IPS-18c (cell line): ENCODE results near the gene SLC22A9.
"Not testable (repeated sequence)": the region's sequence is repeated elsewhere in the genome, so short reads cannot be mapped to it uniquely, and the experiment has no call there.

Source experiments
- H3K4me3 ChIP-seq: 2 replicates; pipeline ENCODE4 v1.7.0; 2013; ENCODE audit warnings: low read depth, mild to moderate bottlenecking, low read length, moderate library complexity; ENCODE audit not compliant: insufficient read depth
- H3K9me3 ChIP-seq: one replicate; pipeline ENCODE4 v1.6.1; 2013; ENCODE audit warnings: mild to moderate bottlenecking, low read length, moderate library complexity; ENCODE audit not compliant: control insufficient read depth, insufficient read depth

Gene SLC22A9

DNA sequence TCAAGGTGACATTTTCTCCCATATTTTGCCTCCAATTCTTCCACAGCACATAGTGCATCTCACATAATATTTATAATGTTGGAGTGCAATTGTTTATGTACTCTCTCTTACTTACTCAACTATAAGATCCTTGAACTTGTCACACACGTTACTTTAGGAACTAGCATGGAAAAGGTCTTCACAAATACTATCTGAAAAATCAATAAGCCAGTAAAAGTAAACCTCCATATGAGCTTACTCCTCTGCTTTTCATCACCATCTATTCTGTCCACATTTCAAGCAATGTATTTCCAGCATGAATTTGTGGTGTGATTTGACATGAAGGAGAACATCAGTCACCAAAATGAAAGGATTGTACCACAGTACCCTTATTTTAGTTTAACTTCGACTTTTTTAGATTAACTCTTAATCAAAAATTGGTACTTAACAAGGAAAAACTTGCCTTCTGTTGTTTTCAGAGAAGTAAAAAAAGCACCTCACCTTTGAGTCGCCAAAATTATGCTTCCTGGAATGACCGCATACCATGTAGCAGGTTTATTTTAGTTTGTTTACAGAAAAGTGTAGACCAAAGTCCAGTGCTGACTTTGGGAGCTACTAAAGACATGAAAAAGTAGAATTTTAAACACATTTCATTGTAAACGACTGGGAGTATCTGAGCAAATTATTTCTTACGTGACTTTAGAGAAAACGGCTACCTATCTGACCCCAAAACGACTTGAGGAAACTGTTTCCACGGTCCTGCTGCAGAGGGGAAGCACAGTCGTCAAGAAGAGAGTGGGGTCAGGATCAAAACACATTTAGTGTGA, at the start of gene SLC22A9:
Gene SLC22A9, plus strand, starts transcription at position 621 of the 806 bp plus-strand sequence. CDS start 272 bp downstream, outside the sequence.
- no peak within 1 kb of the TSS for H3K4me3 ChIP-seq
- no peaks in the 10 kb centered on the region for H3K9me3 ChIP-seq

DNA sequence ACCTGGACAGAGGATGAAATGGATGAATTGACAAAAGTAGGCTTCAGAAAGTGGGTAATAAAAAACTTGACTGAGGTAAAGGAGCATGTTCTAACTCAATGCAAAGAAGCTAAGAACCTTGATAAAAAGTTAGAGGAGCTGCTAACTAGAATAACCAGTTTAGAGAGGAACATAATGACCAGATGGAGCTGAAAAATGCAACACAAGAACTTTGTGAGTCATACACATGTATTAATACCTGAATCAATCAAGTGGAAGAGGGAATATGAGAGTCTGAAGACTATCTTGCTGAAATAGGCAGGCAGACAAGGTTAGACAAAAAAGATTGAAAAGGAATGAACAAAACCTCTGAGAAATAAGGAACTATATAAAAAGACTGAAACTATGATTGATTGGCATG, 47.9 kb upstream of the SLC22A9 start:
- H3K4me3 ChIP-seq = no peak overlapping the region
- H3K9me3 ChIP-seq = peaks cover 2% of the 10 kb centered on the region

DNA sequence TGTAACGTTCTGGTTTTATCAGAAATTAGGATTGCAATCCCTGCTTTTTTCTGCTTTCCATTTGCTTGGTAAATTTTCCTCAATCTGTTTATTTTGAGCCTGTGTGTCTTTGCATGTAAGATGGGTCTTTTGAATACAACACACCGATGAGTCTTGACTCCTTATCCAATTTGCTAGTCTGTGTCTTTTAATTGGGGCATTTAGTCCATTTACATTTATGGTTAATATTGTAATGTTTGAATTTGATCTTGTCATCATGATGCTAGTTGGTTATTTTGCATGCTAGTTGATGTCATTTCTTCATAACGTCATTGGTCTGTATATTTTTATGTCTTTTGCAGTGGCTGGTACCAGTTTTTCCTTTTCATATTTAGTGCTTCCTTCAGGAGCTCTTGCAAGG, 34.5 kb upstream of the SLC22A9 start:
- H3K4me3 ChIP-seq = not testable (repeated sequence)

GRCh38 chr11:63337070-63337469, 32.5 kb upstream of the SLC22A9 start:
- Histone ChIP-seq H3K4me3 (no peak overlapping the region), H3K9me3 (peaks cover 3% of the 10 kb centered on the region)

More for the DNA sequence above, 34.5 kb upstream of the SLC22A9 start:
- not testable (repeated sequence) for H3K9me3 ChIP-seq

DNA sequence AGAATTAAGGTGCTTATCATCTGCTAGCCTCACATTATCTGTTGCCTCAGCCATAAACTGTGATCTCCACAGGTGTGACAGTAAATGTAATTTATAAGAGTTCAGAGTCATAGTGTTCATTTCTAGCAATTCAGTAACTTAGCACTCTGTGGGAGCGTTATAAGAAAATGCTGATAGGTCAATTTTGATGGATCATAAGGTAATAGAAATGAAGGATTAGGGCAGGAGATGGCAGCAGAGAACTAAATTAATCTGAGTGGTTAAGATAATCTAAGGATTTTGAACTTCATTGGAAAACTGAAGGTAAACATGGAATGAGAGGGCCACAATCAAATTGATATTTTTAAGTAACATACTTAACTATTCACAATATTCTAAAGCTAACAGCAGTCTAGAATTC, 26.5 kb upstream of the SLC22A9 start:
- H3K9me3 ChIP-seq = no peaks in the 10 kb centered on the region
- H3K4me3 ChIP-seq = no peak overlapping the region

DNA sequence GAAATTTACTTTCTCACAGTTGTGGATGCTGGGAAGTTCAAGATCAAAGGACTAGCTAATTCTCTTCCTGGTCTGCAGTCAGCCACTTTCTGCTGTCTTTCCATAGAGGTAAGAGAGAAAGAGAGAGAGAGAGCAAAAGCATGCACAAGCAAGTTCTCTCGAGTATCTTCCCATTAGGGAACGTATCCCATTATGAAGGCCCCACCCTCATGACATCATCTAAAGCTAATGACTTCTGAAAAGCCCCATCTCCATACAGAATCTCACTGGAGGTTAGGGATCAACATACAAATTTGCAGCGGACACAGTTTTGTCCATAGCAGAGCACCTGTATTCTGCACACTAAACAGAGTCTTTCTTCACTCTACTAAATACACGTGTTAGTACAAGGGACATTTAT, 17.4 kb upstream of the SLC22A9 start:
- H3K4me3 ChIP-seq = no peak overlapping the region
- H3K9me3 ChIP-seq = no peaks in the 10 kb centered on the region

DNA sequence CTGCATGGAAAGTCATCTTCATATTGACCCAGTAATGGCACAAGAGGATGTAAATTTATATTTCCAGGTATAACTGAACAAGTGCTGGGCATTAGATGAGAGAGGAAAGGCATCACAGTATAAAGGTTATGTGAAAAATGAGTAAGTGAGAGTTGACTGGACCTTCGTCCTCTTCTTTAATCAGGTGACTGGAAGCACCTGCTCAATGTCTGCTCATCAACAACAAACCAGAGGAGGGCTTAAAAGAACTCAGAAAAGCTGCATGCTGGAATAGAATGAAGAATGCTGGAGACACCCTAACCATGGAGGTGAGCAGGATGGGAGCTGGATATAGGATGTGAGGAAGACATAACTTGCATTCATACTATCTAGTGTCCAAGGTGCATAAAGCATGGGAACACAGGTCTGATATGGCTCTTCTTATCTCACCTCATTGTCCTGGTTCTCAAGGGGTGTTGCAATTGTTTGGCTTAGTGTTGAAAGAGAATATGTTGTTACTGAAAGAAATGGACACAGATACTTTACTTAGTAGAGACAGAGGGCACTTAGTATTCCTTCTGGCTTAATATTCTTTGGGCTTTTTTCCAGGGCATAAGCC, 7.3 kb upstream of the SLC22A9 start:
- Histone ChIP-seq H3K9me3 (no peaks in the 10 kb centered on the region), H3K4me3 (no peak overlapping the region)

DNA sequence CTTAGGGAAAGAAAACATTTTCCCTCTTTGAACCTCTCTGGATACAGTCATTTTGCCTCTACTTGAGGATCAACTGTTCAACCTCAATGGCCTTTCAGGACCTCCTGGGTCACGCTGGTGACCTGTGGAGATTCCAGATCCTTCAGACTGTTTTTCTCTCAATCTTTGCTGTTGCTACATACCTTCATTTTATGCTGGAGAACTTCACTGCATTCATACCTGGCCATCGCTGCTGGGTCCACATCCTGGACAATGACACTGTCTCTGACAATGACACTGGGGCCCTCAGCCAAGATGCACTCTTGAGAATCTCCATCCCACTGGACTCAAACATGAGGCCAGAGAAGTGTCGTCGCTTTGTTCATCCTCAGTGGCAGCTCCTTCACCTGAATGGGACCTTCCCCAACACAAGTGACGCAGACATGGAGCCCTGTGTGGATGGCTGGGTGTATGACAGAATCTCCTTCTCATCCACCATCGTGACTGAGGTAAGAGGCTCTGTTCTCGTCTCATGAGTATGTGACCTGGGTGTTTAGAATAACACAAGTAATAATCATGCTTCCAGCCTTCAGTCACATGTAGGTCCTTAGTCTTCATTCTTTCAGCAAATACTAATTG, 495 bp downstream of the SLC22A9 start:
- Histone ChIP-seq H3K9me3 (no peaks in the 10 kb centered on the region), H3K4me3 (no peak overlapping the region)

GRCh38 chr11:63371396-63371795, 1.8 kb downstream of the SLC22A9 start:
- Histone ChIP-seq H3K9me3 (no peaks in the 10 kb centered on the region), H3K4me3 (no peak overlapping the region)

- no peak overlapping the region for H3K4me3 ChIP-seq
- no peaks in the 10 kb centered on the region for H3K9me3 ChIP-seq
Measured at GRCh38 chr11:63375434-63375833, 5.8 kb downstream of the SLC22A9 start.

- no peaks in the 10 kb centered on the region for H3K9me3 ChIP-seq
Measured at GRCh38 chr11:63380130-63380529, 10.5 kb downstream of the SLC22A9 start.

DNA sequence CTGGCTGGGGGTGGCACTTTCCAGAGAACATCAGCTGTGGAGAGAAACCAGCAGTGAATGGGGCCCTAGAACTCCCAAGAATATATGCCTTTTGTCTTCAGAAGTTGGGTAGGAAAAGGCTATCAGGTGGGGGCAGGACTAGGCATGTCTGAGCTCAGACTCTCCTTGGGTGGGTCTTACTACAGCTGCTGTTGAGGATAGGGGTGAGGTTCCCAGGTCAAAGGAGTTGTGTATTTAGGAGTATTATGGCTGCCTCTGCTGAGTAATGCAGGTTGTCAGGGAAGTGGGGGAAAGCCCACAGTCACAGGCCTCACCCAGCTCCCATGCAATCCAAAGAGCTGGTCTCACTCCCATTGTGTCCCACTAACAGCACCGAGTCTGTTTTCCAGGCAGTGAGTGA, 26.1 kb downstream of the SLC22A9 start:
- Histone ChIP-seq H3K9me3 (no peaks in the 10 kb centered on the region), H3K4me3 (no peak overlapping the region)

More at GRCh38 chr11:63380130-63380529, 10.5 kb downstream of the SLC22A9 start:
- no peak overlapping the region for H3K4me3 ChIP-seq

DNA sequence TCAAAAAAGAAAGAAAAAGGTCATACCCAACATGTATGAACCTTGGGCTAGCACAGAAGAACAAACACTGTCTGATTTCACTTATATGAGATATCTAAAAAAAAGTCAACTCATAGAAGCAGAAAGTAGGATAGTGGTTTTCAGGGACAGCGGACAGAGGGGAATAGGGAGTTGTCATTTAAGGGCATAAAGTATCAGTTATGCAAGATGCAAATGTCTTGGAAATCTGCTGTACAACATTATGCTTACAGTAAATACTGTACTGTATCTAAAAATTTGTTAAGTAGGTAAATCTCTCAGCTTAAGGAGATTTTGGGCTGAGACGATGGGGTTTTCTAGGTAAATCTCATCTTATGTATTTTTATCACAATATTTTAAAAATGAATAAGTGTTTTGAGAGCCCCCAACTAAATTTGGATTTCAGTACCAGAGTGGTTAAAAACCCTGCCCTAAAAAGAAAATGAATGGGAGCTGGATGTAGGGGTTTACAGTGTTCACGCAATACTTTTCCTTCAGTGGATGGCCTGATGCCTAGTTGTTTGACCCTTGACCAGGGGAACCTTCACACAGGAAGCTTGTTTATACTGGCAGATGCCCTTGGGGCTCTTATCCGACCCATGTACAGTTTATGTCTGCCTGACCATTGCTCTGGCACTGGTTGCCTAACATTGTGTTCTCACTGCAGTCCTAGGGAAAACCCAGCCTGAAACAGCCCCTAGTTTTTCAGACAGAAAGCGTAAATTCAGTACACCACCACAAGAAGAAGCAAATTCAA, 34.8 kb downstream of the SLC22A9 start:
- Histone ChIP-seq H3K4me3 (no peak overlapping the region), H3K9me3 (no peaks in the 10 kb centered on the region)

DNA sequence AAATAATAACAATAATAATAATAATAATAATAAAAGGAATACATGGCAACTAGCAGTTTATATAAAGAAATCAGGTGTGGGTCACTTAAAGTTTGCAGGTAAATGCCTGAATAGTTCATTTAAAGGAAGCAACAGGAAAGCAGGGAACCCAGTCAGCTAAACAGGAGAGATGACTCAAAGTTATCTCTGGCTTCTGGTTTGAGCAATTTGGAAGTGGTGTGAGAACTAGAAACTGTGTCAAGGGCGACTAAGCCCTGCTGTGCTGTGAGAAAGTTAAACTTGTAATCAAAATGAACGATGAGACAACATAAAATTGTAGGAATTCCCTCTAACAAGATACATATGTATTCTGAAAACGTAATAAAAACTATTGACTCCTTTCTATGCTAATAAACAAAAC, 35.5 kb downstream of the SLC22A9 start:
- Histone ChIP-seq H3K4me3 (no peak overlapping the region), H3K9me3 (no peaks in the 10 kb centered on the region)

- no peaks in the 10 kb centered on the region for H3K9me3 ChIP-seq
- H3K4me3 ChIP-seq = no peak overlapping the region
Measured at GRCh38 chr11:63406458-63406857, 36.9 kb downstream of the SLC22A9 start.

- no peak overlapping the region for H3K4me3 ChIP-seq
- peaks cover 5% of the 10 kb centered on the region for H3K9me3 ChIP-seq
Measured at GRCh38 chr11:63417174-63417852, 47.7 kb downstream of the SLC22A9 start.

GRCh38 chr11:63427971-63428508, 58.5 kb downstream of the SLC22A9 start:
- Histone ChIP-seq H3K9me3 (peaks cover 2% of the 10 kb centered on the region), H3K4me3 (no peak overlapping the region)
